Activated naive CD4-positive, alpha-beta T cell treated with anti-CD3 and anti-CD28 coated beads for 36 hours (primary cell): ENCODE results near the gene PSPC1. TPM values are rescaled to one million over a fixed set of nuclear protein-coding genes. Genes with fewer than 3 reads are reported as not detected.
"Not testable (repeated sequence)": the region's sequence is repeated elsewhere in the genome, so short reads cannot be mapped to it uniquely, and the experiment has no call there.

Experiments
- CTCF ChIA-PET: fragments of 350-600 bp; sonication (Branson Sonifier 250); formaldehyde crosslinking; loops from one replicate; lab custom pipeline; 2021; ENCODE audit warnings: antibody characterized with exemption; lab: Charles Lee
- DNase-seq: peaks from one replicate; pipeline ENCODE4 v3.0.0-alpha.2; 2020
- H3K27ac Mint-ChIP-seq: one replicate; pipeline ENCODE4 v1.8.0; 2021; ENCODE audit warnings: mild to moderate bottlenecking, mixed read lengths
- H3K27me3 Mint-ChIP-seq: one replicate; pipeline ENCODE4 v1.8.0; 2021; ENCODE audit warnings: low read depth, mixed read lengths
- H3K36me3 Mint-ChIP-seq: one replicate; pipeline ENCODE4 v1.8.0; 2021; ENCODE audit warnings: low read depth, mixed read lengths
- H3K4me1 Mint-ChIP-seq: one replicate; pipeline ENCODE4 v1.8.0; 2021; ENCODE audit warnings: low read depth, mixed read lengths
- H3K4me3 Mint-ChIP-seq: one replicate; pipeline ENCODE4 v1.8.0; 2021; ENCODE audit warnings: mild to moderate bottlenecking, moderate library complexity, mixed read lengths
- H3K9me3 Mint-ChIP-seq: one replicate; pipeline ENCODE4 v1.8.0; 2021; ENCODE audit warnings: mixed read lengths
- intact Hi-C: fragments of 100-400 bp; cut with micrococcal nuclease; formaldehyde crosslinking; loops from one replicate; pipeline ENCODE4 v1.15.1; 2023
- total RNA-seq, 2 experiments: library from RNA; stranded (reverse); gene quantifications; one replicate each; pipeline ENCODE4 v1.2.3, GENCODE V29; 2021

The PSPC1 gene
- total RNA-seq, 2 experiments from 2014 or later, result 46.5 to 48.2 TPM

GRCh38 chr13:19737844-19738557 lies 44.7 kb downstream of the PSPC1 start:
- Mint-ChIP-seq H3K4me1 (peaks cover 5% of the 10 kb centered on the region), H3K9me3 (no peaks in the 10 kb centered on the region), H3K36me3 (peaks cover 40% of the 10 kb centered on the region), H3K27ac (no peak overlapping the region), H3K27me3 (no peaks in the 10 kb centered on the region), H3K4me3 (no peak overlapping the region)
- CTCF ChIA-PET, result no interaction called here
- intact Hi-C loops, result no loop called here
- DNase-seq, result no peak

- Mint-ChIP-seq H3K9me3 (no peaks in the 10 kb centered on the region), H3K4me3 (no peak overlapping the region), H3K4me1 (peaks cover 13% of the 10 kb centered on the region), H3K27ac (no peak overlapping the region), H3K36me3 (peaks cover 36% of the 10 kb centered on the region), H3K27me3 (no peaks in the 10 kb centered on the region)
- intact Hi-C loops, result no loop called here
- DNase-seq, result no peak
- CTCF ChIA-PET, result interaction anchor here (0.5 kb wide), 1 partner anchor 206 kb away, joined by 5 read pairs; no protein-coding TSS in a partner anchor
These were observed 56.1 kb downstream of the PSPC1 start for GRCh38 chr13:19726611-19727010.

- Mint-ChIP-seq H3K36me3 (peaks cover 37% of the 10 kb centered on the region), H3K27me3 (no peaks in the 10 kb centered on the region), H3K4me3 (no peak overlapping the region), H3K27ac (no peak overlapping the region), H3K4me1 (peaks cover 9% of the 10 kb centered on the region), H3K9me3 (no peaks in the 10 kb centered on the region)
- no peak for DNase-seq
- CTCF ChIA-PET, result no interaction called here
- intact Hi-C loops, result no loop called here
These were observed 57.4 kb downstream of the PSPC1 start for GRCh38 chr13:19725320-19725719.

GRCh38 chr13:19720039-19720438 lies 62.7 kb downstream of the PSPC1 start:
- no peak overlapping the region for H3K4me3 Mint-ChIP-seq
- DNase-seq, result no peak
- CTCF ChIA-PET, result no interaction called here
- H3K27ac Mint-ChIP-seq, result no peak overlapping the region
- H3K36me3 Mint-ChIP-seq, result peaks cover 15% of the 10 kb centered on the region
- intact Hi-C loops, result no loop called here
- peaks cover 7% of the 10 kb centered on the region for H3K4me1 Mint-ChIP-seq
- no peaks in the 10 kb centered on the region for H3K27me3 Mint-ChIP-seq
- H3K9me3 Mint-ChIP-seq, result no peaks in the 10 kb centered on the region

GRCh38 chr13:19713186-19713965 lies 69.4 kb downstream of the PSPC1 start:
- H3K9me3 Mint-ChIP-seq, result no peaks in the 10 kb centered on the region
- no peak overlapping the region for H3K27ac Mint-ChIP-seq
- H3K4me3 Mint-ChIP-seq, result no peak overlapping the region
- CTCF ChIA-PET, result interaction anchor here (0.6 kb wide), 1 partner anchor 153 kb away, joined by 3 read pairs; no protein-coding TSS in a partner anchor
- intact Hi-C loops, result loop anchor here (5.0 kb wide), 1 partner anchor 81 kb away; the partner anchor contains the start of gene MPHOSPH8
- no peaks in the 10 kb centered on the region for H3K27me3 Mint-ChIP-seq
- peak; percentile 32 for DNase-seq
- H3K36me3 Mint-ChIP-seq, result peaks cover 20% of the 10 kb centered on the region
- peaks cover 21% of the 10 kb centered on the region for H3K4me1 Mint-ChIP-seq

- H3K4me1 Mint-ChIP-seq, result peaks cover 20% of the 10 kb centered on the region
- H3K27me3 Mint-ChIP-seq, H3K4me3 Mint-ChIP-seq, DNase-seq, CTCF ChIA-PET, H3K9me3 Mint-ChIP-seq, H3K27ac Mint-ChIP-seq: not testable (repeated sequence)
- H3K36me3 Mint-ChIP-seq, result peaks cover 15% of the 10 kb centered on the region
- intact Hi-C loops, result loop anchor here (5.0 kb wide), 1 partner anchor 77 kb away; the partner anchor contains the start of gene MPHOSPH8
These were observed 73.0 kb downstream of the PSPC1 start for GRCh38 chr13:19709782-19710181.

GRCh38 chr13:19709039-19709438 lies 73.7 kb downstream of the PSPC1 start:
- CTCF ChIA-PET, result interaction anchor here (0.7 kb wide), 1 partner anchor 43 kb away, joined by 3 read pairs; no protein-coding TSS in a partner anchor
- Mint-ChIP-seq H3K36me3 (peaks cover 11% of the 10 kb centered on the region), H3K4me1 (peaks cover 16% of the 10 kb centered on the region)
- H3K4me3 Mint-ChIP-seq, H3K27ac Mint-ChIP-seq, H3K27me3 Mint-ChIP-seq, DNase-seq, intact Hi-C loops, H3K9me3 Mint-ChIP-seq: not testable (repeated sequence)

- H3K9me3 Mint-ChIP-seq, H3K4me3 Mint-ChIP-seq, DNase-seq, H3K4me1 Mint-ChIP-seq, H3K27ac Mint-ChIP-seq, H3K27me3 Mint-ChIP-seq, intact Hi-C loops, CTCF ChIA-PET, H3K36me3 Mint-ChIP-seq: not testable (repeated sequence)
These were observed 78.5 kb downstream of the PSPC1 start for GRCh38 chr13:19704256-19704655.

GRCh38 chr13:19701619-19702018 lies 81.1 kb downstream of the PSPC1 start:
- intact Hi-C loops, H3K4me3 Mint-ChIP-seq, H3K27me3 Mint-ChIP-seq, CTCF ChIA-PET, H3K9me3 Mint-ChIP-seq, H3K27ac Mint-ChIP-seq, DNase-seq: not testable (repeated sequence)
- Mint-ChIP-seq H3K36me3 (peaks cover 10% of the 10 kb centered on the region), H3K4me1 (peaks cover 13% of the 10 kb centered on the region)

GRCh38 chr13:19700963-19701362 lies 81.8 kb downstream of the PSPC1 start:
- H3K27me3 Mint-ChIP-seq, H3K27ac Mint-ChIP-seq, H3K4me3 Mint-ChIP-seq, DNase-seq, intact Hi-C loops, H3K9me3 Mint-ChIP-seq, CTCF ChIA-PET: not testable (repeated sequence)
- Mint-ChIP-seq H3K36me3 (peaks cover 10% of the 10 kb centered on the region), H3K4me1 (peaks cover 13% of the 10 kb centered on the region)

GRCh38 chr13:19695829-19696228 lies 86.9 kb downstream of the PSPC1 start:
- H3K4me3 Mint-ChIP-seq, result no peak overlapping the region
- no peak overlapping the region for H3K27ac Mint-ChIP-seq
- no peaks in the 10 kb centered on the region for H3K9me3 Mint-ChIP-seq
- intact Hi-C loops, result no loop called here
- no peak for DNase-seq
- H3K27me3 Mint-ChIP-seq, result no peaks in the 10 kb centered on the region
- CTCF ChIA-PET, result no interaction called here
- peaks cover 21% of the 10 kb centered on the region for H3K36me3 Mint-ChIP-seq
- H3K4me1 Mint-ChIP-seq, result peaks cover 17% of the 10 kb centered on the region

- Mint-ChIP-seq H3K27ac (no peak overlapping the region), H3K27me3 (no peaks in the 10 kb centered on the region), H3K36me3 (peaks cover 25% of the 10 kb centered on the region), H3K4me3 (no peak overlapping the region), H3K9me3 (no peaks in the 10 kb centered on the region), H3K4me1 (peaks cover 17% of the 10 kb centered on the region)
- CTCF ChIA-PET, result no interaction called here
- no peak for DNase-seq
- intact Hi-C loops, result no loop called here
These were observed 87.3 kb downstream of the PSPC1 start for GRCh38 chr13:19695428-19695827.
